GM21423 (cell line): ENCODE measurements around the gene TMEM192.
A peak's percentile ranks its signal among the peaks of the same experiment; 100 is the strongest.
"Not testable (repeated sequence)": the region's sequence is repeated elsewhere in the genome, so short reads cannot be mapped to it uniquely, and the experiment has no call there.

Experiments
- ATAC-seq: cut with Tn5 transposase; IDR thresholded peaks from one replicate; pipeline ENCODE4 v1.9.1; 2021; ENCODE audit warnings: mild to moderate bottlenecking, moderate library complexity; ENCODE audit not compliant: unreplicated experiment

The TMEM192 gene

DNA sequence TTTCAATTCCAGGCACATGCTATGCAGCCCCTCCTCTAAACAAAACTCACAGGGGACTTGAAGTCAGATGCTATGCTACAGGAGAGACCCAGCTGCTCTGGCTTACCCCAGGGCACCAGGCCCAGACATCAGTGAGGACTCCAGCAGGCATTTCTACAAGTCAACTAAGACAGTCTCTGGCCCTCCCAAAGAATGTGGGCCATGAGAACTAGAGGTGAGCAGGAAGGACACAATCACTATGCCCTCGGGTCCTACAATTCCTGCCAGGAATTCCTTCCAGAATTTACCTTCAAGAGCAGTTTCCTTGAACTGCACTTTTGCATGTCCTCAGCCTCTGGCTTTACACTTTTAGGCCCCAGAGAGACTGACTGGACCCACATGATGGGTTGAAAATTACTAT, 17.4 kb downstream of the TMEM192 start:
- ATAC-seq, result no peak

DNA sequence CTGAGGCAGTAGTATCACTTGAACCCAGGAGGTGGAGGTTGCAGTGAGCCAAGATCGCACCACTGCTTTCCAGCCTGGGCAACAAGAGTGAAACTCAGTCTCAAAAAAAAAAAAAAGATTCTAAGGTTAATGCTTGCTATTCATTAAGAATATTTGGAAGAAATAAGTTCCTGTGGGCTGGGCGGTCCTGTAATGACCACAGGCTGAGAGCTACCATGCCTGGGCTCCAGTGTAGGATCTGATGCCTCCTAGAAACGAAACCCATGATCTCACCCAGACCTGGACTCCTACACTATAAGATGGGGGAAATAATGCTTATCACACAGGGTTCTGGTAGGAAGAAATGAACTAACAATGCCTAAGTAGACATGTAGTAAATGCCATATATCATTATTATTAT, 17.8 kb downstream of the TMEM192 start:
- ATAC-seq, result no peak

- not testable (repeated sequence) for ATAC-seq
These were observed 20.5 kb downstream of the TMEM192 start for GRCh38 chr4:165092187-165092586.

GRCh38 chr4:165088366-165088765, 24.3 kb downstream of the TMEM192 start:
- no peak for ATAC-seq

DNA sequence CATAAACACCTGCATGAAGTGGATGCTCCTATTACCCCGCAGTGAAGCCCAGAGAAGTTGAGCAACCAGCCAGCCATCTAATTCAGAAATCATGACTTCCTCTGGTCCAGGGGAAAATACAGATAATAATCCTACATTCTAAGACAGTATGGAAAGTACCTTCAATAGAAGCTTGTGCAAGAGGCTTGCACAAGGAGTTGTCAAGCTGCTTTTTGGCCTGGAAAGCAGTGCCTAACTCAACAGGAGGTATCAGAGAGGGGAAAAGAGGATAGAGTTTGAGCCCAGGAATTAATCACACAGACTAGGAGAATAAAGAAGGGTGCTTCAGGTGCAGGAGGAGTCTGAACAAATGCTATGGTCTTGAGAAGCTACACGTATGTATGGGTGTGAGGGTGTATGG, 26.7 kb downstream of the TMEM192 start:
- no peak for ATAC-seq

DNA sequence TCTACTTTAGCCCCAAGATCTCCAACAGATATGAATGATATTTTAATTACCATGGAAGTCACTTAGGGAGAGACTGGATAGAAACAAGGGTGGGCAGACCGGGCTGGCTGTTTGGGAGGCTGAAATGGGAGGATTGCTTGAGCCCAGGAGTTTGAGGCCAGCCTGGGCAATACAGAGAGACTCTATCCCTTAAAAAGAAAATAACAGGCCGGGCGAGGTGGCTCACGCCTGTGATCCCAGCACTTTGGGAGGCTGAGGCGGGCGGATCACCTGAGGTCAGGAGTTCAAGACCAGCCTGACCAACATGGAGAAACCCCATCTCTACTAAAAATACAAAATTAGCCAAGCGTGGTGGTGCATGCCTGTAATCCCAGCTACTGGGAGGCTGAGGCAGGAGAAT, 27.9 kb downstream of the TMEM192 start:
- not testable (repeated sequence) for ATAC-seq

DNA sequence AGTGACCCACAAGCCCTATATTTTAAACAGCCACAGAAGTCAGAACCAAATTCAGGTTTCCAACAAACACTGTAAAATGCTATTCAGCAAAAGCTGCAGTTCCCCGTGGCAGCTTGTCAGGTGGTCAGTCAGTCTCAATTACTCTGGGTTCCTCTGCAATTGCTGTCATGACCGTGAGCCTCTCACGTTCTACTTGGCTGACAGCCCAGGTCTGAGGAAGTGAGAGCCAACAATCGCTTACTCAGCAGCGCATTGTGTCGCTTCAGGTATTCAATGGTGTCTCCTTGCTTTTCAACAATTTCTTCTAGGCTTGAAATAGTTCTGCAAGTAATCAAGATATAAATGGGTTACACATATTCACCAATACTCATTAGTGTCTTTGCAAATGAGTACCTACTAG, 33.2 kb downstream of the TMEM192 start:
- ATAC-seq, result peak; percentile 81

DNA sequence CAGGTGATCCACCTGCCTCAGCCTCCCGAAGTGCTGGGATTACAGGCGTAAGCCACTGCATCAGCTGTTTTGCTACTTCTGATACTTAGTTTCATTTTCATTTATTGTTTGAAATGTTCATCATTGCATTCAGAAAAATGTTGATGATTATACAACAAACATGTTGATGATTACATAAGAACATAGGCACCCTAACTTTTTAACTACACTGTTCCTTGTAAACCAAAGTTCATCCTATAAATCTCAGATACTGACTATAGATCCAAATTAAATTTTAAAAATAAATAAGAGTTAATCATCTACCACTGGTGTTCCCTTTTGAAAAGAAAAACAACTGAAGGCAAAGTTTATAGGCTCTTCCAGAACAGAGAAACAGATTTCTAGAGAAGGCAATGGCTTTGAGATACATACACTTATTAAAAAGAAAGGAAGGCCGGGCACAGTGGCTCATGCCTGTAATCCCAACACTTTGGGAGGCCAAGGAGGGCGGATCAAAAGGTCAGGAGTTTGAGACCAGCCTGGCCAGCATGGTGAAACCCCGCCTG, 35.6 kb downstream of the TMEM192 start:
- ATAC-seq, result no peak

DNA sequence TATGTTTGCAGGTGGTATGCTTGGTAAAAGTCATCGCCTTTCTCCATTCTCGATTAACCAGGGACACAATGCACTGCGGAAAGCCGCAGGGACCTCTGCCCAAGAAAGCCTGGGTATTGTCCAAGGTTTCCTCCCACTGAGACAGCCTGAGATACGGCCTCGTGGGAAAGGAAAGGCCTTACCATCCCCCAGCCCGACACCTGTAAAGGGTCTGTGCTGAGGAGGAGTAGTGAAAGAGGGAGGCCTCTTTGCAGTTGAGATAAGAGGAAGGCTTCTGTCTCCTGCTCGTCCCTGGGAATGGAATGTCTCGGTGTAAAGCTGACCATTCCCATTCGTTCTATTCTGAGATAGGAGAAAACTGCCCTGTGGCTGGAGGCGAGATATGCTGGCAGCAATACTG, 39.3 kb downstream of the TMEM192 start:
- not testable (repeated sequence) for ATAC-seq

- ATAC-seq, result no peak
These were observed 42.1 kb downstream of the TMEM192 start for GRCh38 chr4:165070560-165070959.

- no peak for ATAC-seq
These were observed 51.7 kb downstream of the TMEM192 start for GRCh38 chr4:165060938-165061337.

GRCh38 chr4:165059386-165059785, 53.3 kb downstream of the TMEM192 start:
- no peak for ATAC-seq

- no peak for ATAC-seq
These were observed 54.0 kb downstream of the TMEM192 start for GRCh38 chr4:165058666-165059065.

DNA sequence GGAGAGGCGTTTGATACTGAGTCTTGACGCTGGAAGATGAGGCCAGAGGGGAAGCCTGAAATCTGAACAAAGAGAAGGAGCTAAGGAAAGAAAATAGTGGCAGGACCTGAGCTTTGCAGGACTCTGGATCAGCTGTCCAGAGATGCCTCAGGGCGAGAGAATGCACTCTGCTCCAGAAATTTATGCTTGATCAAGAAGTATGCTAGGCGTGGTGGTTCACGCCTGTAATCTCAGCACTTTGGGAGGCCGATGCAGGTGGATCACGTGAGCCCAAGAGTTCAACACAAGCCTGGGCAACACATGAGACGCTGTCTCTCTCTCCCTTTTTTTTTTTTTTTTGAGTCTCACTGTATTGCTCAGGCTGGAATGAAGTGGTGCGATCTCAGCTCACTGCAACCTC, 57.1 kb downstream of the TMEM192 start:
- ATAC-seq, result no peak

DNA sequence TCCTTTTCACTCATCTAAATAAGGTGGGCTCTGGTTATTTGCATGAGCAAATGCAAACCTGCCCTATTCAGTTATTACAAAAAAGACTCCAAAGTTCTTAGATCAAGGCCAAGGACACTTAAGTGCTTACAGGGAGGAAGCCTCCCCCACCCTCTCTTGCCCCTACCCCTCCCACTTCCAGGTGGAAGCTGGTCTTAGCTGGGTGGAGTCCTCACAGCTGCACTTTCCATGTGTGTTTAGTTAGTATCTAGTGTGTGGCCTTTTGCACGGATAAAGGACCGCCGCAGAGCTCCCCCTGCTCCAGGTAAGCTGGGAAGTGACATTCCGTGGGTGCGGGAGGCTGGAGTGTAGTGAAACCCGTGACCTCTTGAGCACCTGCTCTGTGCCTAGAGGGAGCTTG, 59.0 kb downstream of the TMEM192 start, which contains the start of gene TRIM75:
Gene TRIM75 (plus strand): TSS at position 222 of the 400 bp plus-strand sequence. CDS start 5,282 bp downstream, outside the sequence.
- no peak for ATAC-seq

GRCh38 chr4:165052627-165053026, 60.0 kb downstream of the TMEM192 start:
- ATAC-seq, result no peak

- ATAC-seq, result no peak
These were observed 64.5 kb downstream of the TMEM192 start for GRCh38 chr4:165048170-165048569.

DNA sequence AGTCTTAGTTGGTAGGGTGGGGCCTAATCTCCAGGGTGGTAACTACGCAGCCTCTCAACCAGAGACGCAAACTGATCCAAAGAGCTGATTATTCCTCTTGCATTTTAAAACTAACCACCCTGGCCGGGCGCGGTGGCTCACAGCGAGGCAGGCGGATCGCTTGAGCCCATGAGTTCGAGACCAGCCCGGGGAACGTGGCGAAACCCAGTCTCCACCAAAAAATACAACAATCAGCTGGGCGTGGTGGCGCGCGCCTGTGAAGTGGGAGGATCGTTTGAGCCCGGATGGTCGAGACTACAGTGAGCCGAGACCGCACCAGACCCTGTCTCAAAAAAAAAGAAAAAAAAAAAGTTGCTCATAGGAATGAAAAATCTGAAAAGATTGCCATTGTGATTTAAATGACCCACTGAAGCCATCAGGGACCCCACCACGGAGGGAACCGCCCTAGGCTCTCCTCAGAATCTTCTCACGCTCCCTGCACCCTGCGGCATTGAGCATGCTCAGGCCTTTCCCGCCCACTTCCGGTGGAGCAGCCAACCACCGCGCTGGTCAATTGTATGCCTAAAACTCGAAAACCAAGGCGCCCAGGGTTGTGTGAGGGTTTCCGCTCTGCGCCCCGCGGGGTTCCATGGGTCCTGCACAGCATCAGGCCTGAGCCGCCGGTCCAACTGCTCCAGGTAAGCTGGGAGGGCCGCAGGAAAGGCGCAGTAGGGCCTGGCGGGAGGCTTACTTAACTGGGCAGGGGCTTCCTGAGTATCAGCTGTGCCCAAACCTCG, 81.0 kb downstream of the TMEM192 start, which contains the start of gene TRIM60:
Gene TRIM60 (plus strand): TSS at position 564 of the 776 bp plus-strand sequence. CDS start 8,074 bp downstream, outside the sequence.
- ATAC-seq, result no peak

DNA sequence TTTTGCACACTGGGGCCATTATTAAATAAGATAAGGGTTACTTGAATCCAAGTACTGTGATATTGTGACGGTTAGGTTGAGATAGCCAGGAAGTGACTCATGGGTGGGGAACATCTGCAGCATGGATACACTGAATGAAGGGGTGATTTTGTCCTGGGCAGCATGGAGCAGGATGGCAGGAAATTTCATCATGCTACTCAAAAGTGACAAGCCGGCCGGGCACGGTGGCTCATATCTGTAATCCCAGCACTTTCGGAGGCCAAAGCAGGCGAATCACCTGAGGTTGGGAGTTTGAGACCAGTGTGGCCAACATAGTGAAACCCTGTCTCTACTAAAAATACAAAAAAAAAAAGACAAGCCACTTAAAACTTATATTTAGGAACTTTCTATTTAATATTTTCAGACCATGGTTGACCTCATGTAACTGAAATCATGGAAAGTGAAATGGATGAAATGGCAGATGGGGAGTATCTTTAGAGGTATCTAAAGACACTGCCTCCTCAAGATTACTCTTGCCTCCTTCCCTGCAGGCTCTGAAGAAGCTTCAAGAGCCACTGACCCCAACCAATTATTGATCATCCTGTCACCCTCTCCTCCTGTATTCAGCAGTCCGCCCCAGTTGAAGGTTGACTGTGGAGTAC, 84.8 kb downstream of the TMEM192 start:
- no peak for ATAC-seq

- ATAC-seq, result not testable (repeated sequence)
These were observed 86.9 kb downstream of the TMEM192 start for GRCh38 chr4:165025782-165026181.
